Renal pelvis (tissue), 12 donors: ENCODE results near the gene KRTAP22-2. TPM values are rescaled to one million over a fixed set of nuclear protein-coding genes. Genes with fewer than 3 reads are reported as not detected.

ENCODE experiments used
- DNase-seq: peaks from one replicate; pipeline ENCODE4 v3.0.0-alpha.2; 2013
- long read RNA-seq, 16 experiments: transcript quantifications; one replicate each; lab custom pipeline, GENCODE V29; 2026
- polyA plus RNA-seq, 3 donors: library from polyadenylated mRNA; unstranded; fragments of 120-200 nt; gene quantifications; one replicate each; pipeline ENCODE4 v1.2.1, GENCODE V29; 2013; ENCODE audit not compliant: insufficient read length in 3 of 3

The KRTAP22-2 gene
- polyA plus RNA-seq: not detected
- long read RNA-seq, donor 1: 0 reads
- long read RNA-seq, donor 2: 0 reads
- long read RNA-seq, donor 3: 0 reads
- long read RNA-seq, donor 4: 0 reads
- long read RNA-seq, donor 5: 0 reads
- long read RNA-seq, donor 6: 0 reads
- long read RNA-seq, donor 7: 0 reads
- long read RNA-seq, donor 8: 0 reads
- long read RNA-seq, donor 9: 0 reads
- long read RNA-seq, donor 10: 0 reads
- long read RNA-seq, donor 11: 0 reads
- long read RNA-seq, donor 12: 0 reads
- long read RNA-seq, donor 13: 0 reads
- long read RNA-seq, donor 14: 0 reads
- long read RNA-seq, donor 15: 0 reads
- long read RNA-seq, donor 16: 0 reads

GRCh38 chr21:30590297-30590696 lies at the start of gene KRTAP22-2:
TSS of gene KRTAP22-2 (minus strand) at chr21:30590397.
- no peak for DNase-seq

DNA sequence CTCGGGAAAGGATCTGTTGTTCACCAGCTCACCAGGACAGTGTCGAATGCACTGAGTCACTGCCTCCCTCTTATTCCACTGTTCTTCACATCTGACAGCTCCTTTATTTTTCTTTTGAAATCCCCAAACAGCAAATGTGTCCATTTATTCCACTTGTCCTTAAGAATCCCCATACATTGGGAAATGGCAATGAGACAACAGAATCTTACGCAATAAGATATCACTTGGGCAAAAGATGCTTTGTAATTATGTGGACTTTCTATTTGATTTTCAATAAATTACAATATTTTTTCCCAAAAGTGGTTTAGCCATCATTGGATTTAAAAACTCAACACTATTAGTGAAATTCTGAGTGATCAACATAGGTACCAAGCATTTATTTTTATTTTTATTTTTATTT lies 48.5 kb upstream of the KRTAP22-2 start:
- no peak for DNase-seq

DNA sequence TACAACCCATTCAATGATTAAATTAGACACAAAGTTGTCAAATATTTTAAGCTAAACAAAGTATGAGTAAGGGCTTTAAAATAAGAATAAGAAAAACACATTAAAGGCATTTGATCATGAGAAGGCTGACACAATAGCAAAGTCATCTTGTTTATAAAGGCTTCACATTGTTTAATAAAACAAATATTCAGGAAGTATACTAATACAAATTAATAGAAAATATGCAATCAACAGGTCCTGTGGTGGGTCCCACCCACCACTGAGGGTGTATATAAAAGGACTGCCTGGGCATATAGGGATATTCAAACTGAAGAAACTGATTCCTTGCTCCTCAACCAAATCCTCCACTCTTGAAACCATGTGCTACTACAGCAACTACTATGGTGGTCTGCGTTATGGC lies 44.7 kb upstream of the KRTAP22-2 start, which contains the start of gene KRTAP20-2:
Gene KRTAP20-2, plus strand, starts transcription at position 301 of the 400 bp plus-strand sequence. Its CDS starts 58 bp downstream, at position 359.
- DNase-seq: no peak

GRCh38 chr21:30629200-30629599 lies 39.0 kb upstream of the KRTAP22-2 start:
- no peak for DNase-seq

- no peak for DNase-seq
Observed at GRCh38 chr21:30628109-30628508, 37.9 kb upstream of the KRTAP22-2 start.

- DNase-seq: no peak
Observed at GRCh38 chr21:30625449-30626165, 35.4 kb upstream of the KRTAP22-2 start.

GRCh38 chr21:30623362-30623761 lies 33.2 kb upstream of the KRTAP22-2 start:
- no peak for DNase-seq

GRCh38 chr21:30620522-30620921 lies 30.3 kb upstream of the KRTAP22-2 start, which contains the start of gene KRTAP20-4:
TSS of gene KRTAP20-4 (plus strand) at chr21:30620627.
- DNase-seq: no peak

DNA sequence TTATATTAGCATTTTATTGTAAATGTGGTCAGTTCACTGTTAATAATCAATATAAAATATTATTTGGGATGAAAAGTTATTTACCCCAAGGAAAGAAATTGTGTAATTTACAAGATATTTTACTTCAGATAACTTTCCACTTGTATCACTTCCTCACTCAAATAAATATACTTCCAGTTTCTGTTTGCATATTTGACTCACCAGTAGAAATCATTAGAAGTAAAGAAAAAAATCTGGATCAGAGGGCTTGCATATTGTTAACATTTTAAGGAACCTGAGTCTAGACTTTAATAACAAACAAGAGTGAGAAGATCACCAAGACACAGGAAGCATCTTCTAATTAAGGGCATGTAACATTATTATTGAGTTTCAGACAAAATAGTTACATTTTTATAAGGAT lies 29.9 kb upstream of the KRTAP22-2 start:
- DNase-seq: no peak

DNA sequence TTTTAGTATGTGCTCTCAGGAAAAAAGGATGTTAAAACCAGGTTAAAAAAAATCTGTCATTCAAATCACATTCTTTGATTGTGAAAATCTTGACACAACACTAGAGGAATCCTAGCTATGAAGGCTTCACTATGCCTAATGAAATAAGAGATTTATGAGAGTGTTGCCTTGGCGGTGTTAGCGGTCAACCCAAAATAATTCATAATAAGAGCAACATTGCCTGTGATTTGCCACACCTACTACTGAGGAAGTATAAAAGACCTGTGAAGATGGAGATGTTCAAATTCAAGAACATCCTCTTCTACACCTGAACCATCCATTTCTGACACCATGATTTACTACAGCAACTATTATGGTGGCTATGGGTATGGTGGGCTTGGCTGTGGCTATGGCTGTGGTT lies 25.9 kb upstream of the KRTAP22-2 start, which contains the start of gene KRTAP20-1:
Gene KRTAP20-1, plus strand, starts transcription at position 301 of the 400 bp plus-strand sequence. Its CDS starts 30 bp downstream, at position 331.
- no peak for DNase-seq

DNA sequence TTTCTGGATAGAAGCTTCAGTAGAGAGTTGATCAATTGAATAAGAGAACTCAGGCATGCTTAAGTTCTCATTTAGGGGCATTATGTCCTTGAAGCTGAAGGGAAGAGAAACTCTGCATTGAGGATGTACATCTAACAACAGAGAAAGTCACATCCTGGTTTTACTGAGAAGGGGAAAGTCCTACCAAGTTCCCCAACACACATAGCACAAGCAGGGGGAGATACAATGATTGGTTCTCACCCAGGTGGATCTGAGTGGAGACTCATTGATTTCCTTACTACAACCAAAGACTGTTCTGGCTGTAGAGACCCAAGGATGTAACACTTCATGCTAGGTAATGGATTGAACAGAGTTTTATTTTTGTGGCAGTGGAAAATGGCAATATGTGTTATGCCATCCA lies 25.0 kb upstream of the KRTAP22-2 start:
- DNase-seq: no peak

DNA sequence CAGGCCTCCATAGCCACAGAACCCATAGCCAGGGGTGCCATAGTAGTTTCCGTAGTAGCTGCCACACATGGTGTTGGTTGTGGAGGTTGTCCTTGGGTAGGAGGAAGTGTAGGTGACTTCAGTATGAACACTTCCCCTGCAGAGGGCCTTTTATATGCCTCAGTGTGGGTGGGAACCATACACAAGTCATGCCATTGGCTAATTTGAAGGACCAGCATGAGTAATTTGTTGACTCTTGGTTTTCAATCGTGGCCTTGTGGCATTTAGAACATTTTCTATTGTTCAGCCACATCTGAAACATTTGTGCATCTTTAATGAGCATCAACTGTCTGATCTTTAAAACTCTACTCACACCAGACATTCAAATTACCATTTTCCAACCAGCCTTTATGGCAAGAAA lies 23.6 kb upstream of the KRTAP22-2 start, which contains the start of gene KRTAP6-1:
Gene KRTAP6-1, minus strand, starts transcription at position 95 of the 400 bp plus-strand sequence. Its CDS starts 26 bp downstream, at position 69.
- no peak for DNase-seq

- DNase-seq: no peak
Observed at GRCh38 chr21:30612132-30612531, 21.9 kb upstream of the KRTAP22-2 start.

DNA sequence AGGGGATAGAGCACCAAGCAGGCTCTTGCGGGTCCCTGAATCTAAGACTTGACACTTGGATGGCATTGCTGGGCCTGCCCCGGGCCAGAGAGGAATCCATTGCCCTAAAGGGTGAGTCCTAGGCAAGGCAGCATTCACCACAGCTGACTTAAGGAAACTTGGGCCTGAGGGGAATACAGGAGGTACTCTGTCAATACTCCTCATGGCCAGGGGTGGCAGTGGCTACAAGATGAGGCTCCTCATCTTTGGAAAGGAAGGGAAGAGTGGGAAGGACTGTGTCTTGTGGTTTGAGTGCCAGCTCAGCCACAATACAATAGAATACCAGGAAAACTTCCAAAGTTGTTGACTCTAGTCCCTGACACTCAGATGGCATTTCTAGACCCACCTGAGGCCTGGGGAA lies 15.8 kb upstream of the KRTAP22-2 start:
- DNase-seq: no peak

DNA sequence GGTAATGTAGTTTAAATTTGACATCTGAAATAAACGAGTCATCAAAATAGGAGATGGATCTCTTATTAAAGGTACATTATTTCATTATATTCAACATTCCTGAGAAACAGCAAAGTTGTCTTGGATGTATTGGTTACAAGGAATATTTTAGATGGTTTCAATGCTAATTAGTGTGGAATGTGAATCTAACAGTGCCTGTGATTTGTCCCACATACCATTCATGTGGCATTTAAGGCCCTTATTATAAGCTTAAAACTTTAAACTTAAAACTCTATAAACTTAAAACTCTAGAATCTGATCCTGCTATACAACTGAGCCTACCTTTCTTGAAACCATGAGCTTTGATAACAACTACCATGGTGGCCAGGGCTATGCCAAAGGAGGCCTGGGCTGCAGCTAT lies 10.6 kb upstream of the KRTAP22-2 start, which contains the start of gene KRTAP22-1:
Gene KRTAP22-1, plus strand, starts transcription at position 301 of the 400 bp plus-strand sequence.
- no peak for DNase-seq

DNA sequence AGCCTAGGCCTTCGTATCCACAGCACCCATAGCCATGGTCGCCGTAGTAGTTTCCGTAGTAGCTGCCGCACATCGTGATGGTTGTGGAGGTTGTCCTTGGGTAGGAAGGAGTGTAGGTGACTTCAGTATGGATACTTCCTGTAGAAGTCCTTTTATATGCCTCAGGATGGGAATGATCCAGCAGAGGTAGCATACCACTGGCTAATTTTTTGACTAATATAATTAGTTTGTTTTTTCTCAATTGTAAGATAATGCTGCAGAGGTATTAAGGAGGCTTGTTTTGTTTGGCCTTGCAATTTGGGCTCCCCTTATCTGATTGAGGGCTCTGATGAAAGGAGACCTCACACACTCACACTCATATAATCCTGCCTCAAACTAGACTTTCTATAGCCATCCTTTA lies 8.6 kb upstream of the KRTAP22-2 start, which contains the start of gene KRTAP6-2:
Gene KRTAP6-2, minus strand, starts transcription at position 101 of the 400 bp plus-strand sequence. Its CDS starts 28 bp downstream, at position 73.
- no peak for DNase-seq

DNA sequence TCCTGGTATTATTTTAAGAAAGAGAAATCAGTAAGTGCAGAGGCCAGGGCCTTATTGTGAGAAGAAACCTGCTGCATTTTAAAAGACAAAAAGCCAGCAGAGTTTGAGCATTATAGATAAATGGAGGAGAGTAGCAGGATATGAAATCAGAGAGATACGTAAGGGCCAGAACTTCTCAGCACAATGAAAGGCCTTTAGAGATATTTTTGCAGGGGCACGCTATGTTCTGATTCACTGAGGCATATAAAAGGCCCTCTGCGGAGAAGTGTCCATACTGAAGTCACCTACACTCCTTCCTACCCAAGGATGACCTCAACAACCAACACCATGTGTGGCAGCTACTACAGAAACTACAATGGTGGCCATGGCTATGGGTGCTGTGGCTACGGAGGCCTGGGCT lies 1.9 kb upstream of the KRTAP22-2 start, which contains the start of gene KRTAP6-3:
Gene KRTAP6-3, plus strand, starts transcription at position 301 of the 400 bp plus-strand sequence. Its CDS starts 6 bp downstream, at position 307.
- DNase-seq: no peak

DNA sequence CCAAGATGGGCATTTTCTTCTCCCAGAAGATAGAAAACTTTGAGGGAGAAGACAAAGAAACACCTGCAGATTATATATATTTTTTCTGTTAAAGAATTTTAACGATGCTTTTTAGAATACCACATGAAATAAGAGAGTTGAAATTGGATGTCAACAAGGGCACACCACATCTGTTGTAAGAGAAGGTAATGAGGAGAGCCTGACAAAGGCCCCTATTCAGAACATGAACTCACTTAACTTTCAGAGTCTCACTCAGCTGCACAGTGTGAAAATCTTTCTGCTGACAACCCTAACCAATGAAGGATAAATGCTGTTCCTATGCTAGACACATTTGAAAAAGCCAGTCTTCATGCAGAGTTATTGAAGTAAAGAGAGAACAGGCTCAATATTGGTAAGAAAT lies 7.3 kb downstream of the KRTAP22-2 start:
- no peak for DNase-seq

- DNase-seq: no peak
Observed at GRCh38 chr21:30580132-30580531, 10.1 kb downstream of the KRTAP22-2 start.

- no peak for DNase-seq
Observed at GRCh38 chr21:30579346-30579745, 10.9 kb downstream of the KRTAP22-2 start.

GRCh38 chr21:30577766-30578165 lies 12.4 kb downstream of the KRTAP22-2 start:
- no peak for DNase-seq

DNA sequence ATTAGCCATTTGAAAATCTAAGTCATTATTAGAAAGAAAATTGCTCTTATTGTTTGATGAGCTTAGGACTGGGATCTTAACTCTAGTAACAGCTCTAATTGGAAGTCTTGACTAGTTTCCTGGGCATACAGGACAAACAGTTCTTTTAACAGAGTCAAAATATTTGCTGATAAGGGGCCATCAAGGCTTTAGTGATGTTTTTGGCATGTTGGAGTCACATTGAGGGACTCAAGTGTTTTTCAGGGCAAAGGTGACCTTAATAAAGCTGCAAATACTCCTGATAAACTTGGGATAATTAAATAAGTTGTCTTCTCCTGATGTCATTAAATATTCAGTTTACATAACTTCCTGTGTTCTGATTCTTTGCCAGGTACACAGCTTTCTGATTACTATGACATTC lies 22.6 kb downstream of the KRTAP22-2 start:
- no peak for DNase-seq
